ENCODE results near the gene SRRM2. TPM values are rescaled to one million over a fixed set of nuclear protein-coding genes. Genes with fewer than 3 reads are reported as not detected.

Gene SRRM2
- total RNA-seq, 1 experiment from 2014 or later = 746 TPM

DNA sequence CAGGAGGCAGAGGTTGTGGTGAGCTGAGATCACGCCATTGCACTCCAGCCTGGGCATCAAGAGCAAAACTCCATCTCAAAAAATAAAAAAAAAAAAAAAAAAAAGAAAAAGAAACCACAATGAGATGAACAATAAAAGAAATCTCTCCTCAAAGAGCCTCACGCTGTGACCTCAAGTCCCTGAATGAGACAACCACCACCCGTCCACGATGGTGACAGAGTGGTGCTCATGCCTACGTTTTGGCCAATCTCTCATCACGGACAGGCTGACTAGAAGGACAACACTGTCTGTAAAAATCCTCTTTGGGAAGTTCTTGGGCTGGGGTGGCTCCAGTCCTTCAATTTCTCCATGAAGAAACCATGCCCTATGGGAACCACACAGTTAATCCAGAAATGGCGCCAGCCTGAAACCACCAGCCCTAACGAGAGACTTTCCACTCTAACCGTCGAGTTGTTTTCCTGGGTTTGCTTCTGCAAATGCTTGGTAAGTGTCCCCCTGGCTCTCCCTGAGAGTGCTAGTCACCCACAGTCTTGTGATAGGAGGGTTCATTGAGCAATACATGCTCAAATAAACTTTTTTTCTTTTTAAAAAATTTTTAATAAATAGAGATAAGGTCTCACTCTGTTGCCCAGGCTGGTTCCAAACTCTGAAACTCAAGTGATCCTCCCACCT lies 17.5 kb upstream of the SRRM2 start:
- ChIA-PET CTCF (no interaction called here), POLR2A (ENCODE audit: unreplicated experiment) (no interaction called here)
- no peak overlapping the region for H3K4me2 ChIP-seq
- no peaks in the 10 kb centered on the region for H3K4me1 ChIP-seq (replicated peaks; ENCODE audit: insufficient read depth)
- H3K9me3 ChIP-seq (ENCODE audit: insufficient read depth, low read depth) = no peaks in the 10 kb centered on the region
- no peaks in the 10 kb centered on the region for H4K20me1 ChIP-seq (ENCODE audit: insufficient read depth)
- H3F3A ChIP-seq (ENCODE audit: insufficient read depth, low read depth) = no peaks in the 10 kb centered on the region
- H2AFZ ChIP-seq = no peak overlapping the region
- TF ChIP-seq EZH2 (IDR thresholded peaks at IDR 0.05; ENCODE audit: low read depth) (no peak), CTCF (conservative IDR thresholded peaks at IDR 0.05) (no peak)
- no TSS peak for BruUV-seq (replicated peaks)
- H3K27ac ChIP-seq = no peak overlapping the region
- no peaks in the 10 kb centered on the region for H3K36me3 ChIP-seq (ENCODE audit: low read depth)
- H3K4me3 ChIP-seq = no peak overlapping the region
- H3K9me2 ChIP-seq (ENCODE audit: insufficient read depth) = no peaks in the 10 kb centered on the region
- intact Hi-C loops (cut with micrococcal nuclease; ENCODE audit: unreplicated experiment) = no loop called here
- no peak for DNase-seq
- no peaks in the 10 kb centered on the region for H3K79me2 ChIP-seq (ENCODE audit: low read depth)
- H3K27me3 ChIP-seq (ENCODE audit: insufficient read depth, low read depth) = no peaks in the 10 kb centered on the region

GRCh38 chr16:2736476-2737237 lies 15.8 kb upstream of the SRRM2 start:
- intact Hi-C loops (cut with micrococcal nuclease; ENCODE audit: unreplicated experiment) = no loop called here
- Histone ChIP-seq H3K4me2 (no peak overlapping the region), H3K9me3 (ENCODE audit: insufficient read depth, low read depth) (no peaks in the 10 kb centered on the region), H3K27me3 (ENCODE audit: insufficient read depth, low read depth) (no peaks in the 10 kb centered on the region), H3K9me2 (ENCODE audit: insufficient read depth) (no peaks in the 10 kb centered on the region), H3K79me2 (ENCODE audit: low read depth) (no peaks in the 10 kb centered on the region), H2AFZ (no peak overlapping the region), H4K20me1 (ENCODE audit: insufficient read depth) (no peaks in the 10 kb centered on the region), H3K4me1 (replicated peaks; ENCODE audit: insufficient read depth) (no peaks in the 10 kb centered on the region), H3K36me3 (ENCODE audit: low read depth) (no peaks in the 10 kb centered on the region), H3F3A (ENCODE audit: insufficient read depth, low read depth) (no peaks in the 10 kb centered on the region), H3K4me3 (no peak overlapping the region), H3K27ac (no peak overlapping the region)
- TF ChIP-seq CTCF (conservative IDR thresholded peaks at IDR 0.05) (no peak), EZH2 (IDR thresholded peaks at IDR 0.05; ENCODE audit: low read depth) (no peak)
- no peak for DNase-seq
- CTCF ChIA-PET = no interaction called here
- POLR2A ChIA-PET (ENCODE audit: unreplicated experiment) = interaction anchor here (0.6 kb wide), 1 partner anchor 21 kb away, joined by 6 read pairs; no protein-coding TSS in a partner anchor
- BruUV-seq (replicated peaks) = no TSS peak

DNA sequence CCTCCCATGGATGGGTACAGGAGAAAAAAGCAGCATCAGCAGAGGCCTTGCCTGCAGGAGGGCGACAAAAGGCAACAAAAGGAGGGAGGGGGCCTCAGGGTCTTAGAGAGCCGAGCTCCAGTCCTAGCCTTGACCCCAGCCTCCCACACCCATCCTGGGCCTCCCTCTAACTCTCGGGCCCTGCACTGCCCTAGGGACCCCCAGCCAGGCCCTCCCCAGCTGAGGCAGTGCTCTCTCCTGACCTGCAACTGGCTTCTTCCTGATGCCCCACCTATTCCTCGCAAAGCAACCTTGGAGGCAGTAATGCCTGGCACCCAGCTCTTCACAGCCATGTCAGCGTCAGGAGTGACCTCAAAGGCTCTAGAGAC lies 15.2 kb upstream of the SRRM2 start:
- Histone ChIP-seq H3K79me2 (ENCODE audit: low read depth) (no peaks in the 10 kb centered on the region), H3K9me3 (ENCODE audit: insufficient read depth, low read depth) (no peaks in the 10 kb centered on the region), H2AFZ (no peak overlapping the region), H3K36me3 (ENCODE audit: low read depth) (no peaks in the 10 kb centered on the region), H3F3A (ENCODE audit: insufficient read depth, low read depth) (no peaks in the 10 kb centered on the region), H3K27me3 (ENCODE audit: insufficient read depth, low read depth) (no peaks in the 10 kb centered on the region), H3K4me3 (no peak overlapping the region), H3K27ac (no peak overlapping the region), H4K20me1 (ENCODE audit: insufficient read depth) (no peaks in the 10 kb centered on the region), H3K4me2 (no peak overlapping the region), H3K9me2 (ENCODE audit: insufficient read depth) (no peaks in the 10 kb centered on the region), H3K4me1 (replicated peaks; ENCODE audit: insufficient read depth) (no peaks in the 10 kb centered on the region)
- ChIA-PET POLR2A (ENCODE audit: unreplicated experiment) (no interaction called here), CTCF (interaction anchor here (0.6 kb wide), 1 partner anchor 10 kb away, joined by 5 read pairs; no protein-coding TSS in a partner anchor)
- no TSS peak for BruUV-seq (replicated peaks)
- no peak for DNase-seq
- intact Hi-C loops (cut with micrococcal nuclease; ENCODE audit: unreplicated experiment) = no loop called here
- TF ChIP-seq CTCF (conservative IDR thresholded peaks at IDR 0.05) = no peak

Measured in PC-9 (cell line).